SU-DHL-6 (cell line): ENCODE results near the gene GRN.

Experiments used
- EZH2phosphoT487 ChIP-seq: fragments of 200-600 bp; sonication (generic), shearing (Covaris generic); conservative IDR thresholded peaks from 2 replicates; pipeline ENCODE4 v1.6.1; 2018; ENCODE audit warnings: mild to moderate bottlenecking, antibody characterized with exemption, low read length, moderate library complexity, mixed read lengths
- TF ChIP-seq, protein P1 (sequence below): fragments of 200-600 bp; sonication (generic); IDR thresholded peaks from one replicate; pipeline ENCODE4 v1.5.1; 2017; ENCODE audit warnings: antibody characterized with exemption, mild to moderate bottlenecking, low read length, moderate library complexity; ENCODE audit not compliant: insufficient read depth, poor library complexity, severe bottlenecking

DNA sequence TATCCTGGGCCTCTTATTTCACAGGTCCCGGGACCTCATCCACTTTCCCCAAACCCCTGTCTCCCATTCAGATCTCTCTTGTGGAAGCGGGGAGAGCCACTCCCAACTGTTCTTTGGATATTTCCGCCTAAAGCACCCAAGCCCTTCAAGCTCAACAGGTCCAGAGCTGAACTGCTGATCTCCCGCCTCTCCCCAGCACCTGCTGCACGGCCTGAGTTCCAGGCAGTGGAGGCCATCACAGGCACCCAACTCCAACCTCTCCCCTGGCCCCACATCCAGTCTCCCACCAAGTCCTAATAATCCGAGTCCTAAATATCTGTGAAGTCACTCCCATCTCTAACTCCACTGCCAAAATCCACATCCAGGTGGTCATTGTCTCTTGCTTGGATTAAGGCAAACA, 37.8 kb downstream of the GRN start:
- TF ChIP-seq, protein P1, sequence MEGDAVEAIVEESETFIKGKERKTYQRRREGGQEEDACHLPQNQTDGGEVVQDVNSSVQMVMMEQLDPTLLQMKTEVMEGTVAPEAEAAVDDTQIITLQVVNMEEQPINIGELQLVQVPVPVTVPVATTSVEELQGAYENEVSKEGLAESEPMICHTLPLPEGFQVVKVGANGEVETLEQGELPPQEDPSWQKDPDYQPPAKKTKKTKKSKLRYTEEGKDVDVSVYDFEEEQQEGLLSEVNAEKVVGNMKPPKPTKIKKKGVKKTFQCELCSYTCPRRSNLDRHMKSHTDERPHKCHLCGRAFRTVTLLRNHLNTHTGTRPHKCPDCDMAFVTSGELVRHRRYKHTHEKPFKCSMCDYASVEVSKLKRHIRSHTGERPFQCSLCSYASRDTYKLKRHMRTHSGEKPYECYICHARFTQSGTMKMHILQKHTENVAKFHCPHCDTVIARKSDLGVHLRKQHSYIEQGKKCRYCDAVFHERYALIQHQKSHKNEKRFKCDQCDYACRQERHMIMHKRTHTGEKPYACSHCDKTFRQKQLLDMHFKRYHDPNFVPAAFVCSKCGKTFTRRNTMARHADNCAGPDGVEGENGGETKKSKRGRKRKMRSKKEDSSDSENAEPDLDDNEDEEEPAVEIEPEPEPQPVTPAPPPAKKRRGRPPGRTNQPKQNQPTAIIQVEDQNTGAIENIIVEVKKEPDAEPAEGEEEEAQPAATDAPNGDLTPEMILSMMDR, result no peak
- TF ChIP-seq EZH2phosphoT487, result no peak
